ENCODE measurements around the gene HPD. TPM values are rescaled to one million over a fixed set of nuclear protein-coding genes. Genes with fewer than 3 reads are reported as not detected.
"Not testable (repeated sequence)": the region's sequence is repeated elsewhere in the genome, so short reads cannot be mapped to it uniquely, and the experiment has no call there.

The HPD gene
- total RNA-seq, 6 experiments from 2014 or later = 649 to 1,803 (median 1,080) TPM

GRCh38 chr12:121860257-121860656 lies 1.6 kb upstream of the HPD start:
- intact Hi-C loops (cut with DNase I) = no loop called here
- ATAC-seq = peak; percentile 42 to 63 (median 52)
- H3K36me3 ChIP-seq = peaks cover 0 to 11% (median 0%) of the 10 kb centered on the region in 4 donors
- peak overlapping the region in 2 of 3 donors; percentile 12 to 62 for H3K4me3 ChIP-seq
- TF ChIP-seq CTCF (IDR thresholded peaks at IDR 0.05) (no peak), POLR2A (IDR thresholded peaks at IDR 0.05) (peak; percentile 52)
- H3K27ac ChIP-seq = peak overlapping the region; percentile 89 to 98 (median 91)
- no peaks in the 10 kb centered on the region for H3K27me3 ChIP-seq
- no peaks in the 10 kb centered on the region for H3K9me3 ChIP-seq
- H3K4me1 ChIP-seq = peaks cover 0 to 43% (median 12%) of the 10 kb centered on the region in 4 donors
- no CpG with 5 or more reads among the region's 1 CpG for WGBS (ENCODE audit: insufficient coverage, low coverage, low lambda C conversion rate, missing lambda C conversion rate)
- DNase-seq = peak; percentile 52 to 89 (median 86)

- peak overlapping the region; percentile 39 to 62 (median 61) for H3K4me3 ChIP-seq
- DNase-seq = no peak
- H3K27me3 ChIP-seq = no peaks in the 10 kb centered on the region
- WGBS (ENCODE audit: insufficient coverage, low coverage, low lambda C conversion rate, missing lambda C conversion rate) = 47% methylated on average over 10 of the region's 10 CpGs
- peaks cover 0 to 30% (median 5%) of the 10 kb centered on the region in 4 donors for H3K36me3 ChIP-seq
- TF ChIP-seq CTCF (IDR thresholded peaks at IDR 0.05) = no peak
- intact Hi-C loops (cut with DNase I) = no loop called here
- H3K9me3 ChIP-seq = no peaks in the 10 kb centered on the region
- peak in 2 of 4 donors; percentile 0 to 1 for ATAC-seq
- peak overlapping the region; percentile 89 to 98 (median 91) for H3K27ac ChIP-seq
- H3K4me1 ChIP-seq = peaks cover 0 to 52% (median 12%) of the 10 kb centered on the region in 4 donors
Observed at GRCh38 chr12:121858318-121858661, 369 bp downstream of the HPD start.

GRCh38 chr12:121857322-121858246 lies 1.1 kb downstream of the HPD start:
- no peaks in the 10 kb centered on the region for H3K9me3 ChIP-seq
- peaks cover 0 to 49% (median 12%) of the 10 kb centered on the region in 4 donors for H3K4me1 ChIP-seq
- H3K4me3 ChIP-seq = peak overlapping the region; percentile 39 to 62 (median 61)
- intact Hi-C loops (cut with DNase I) = no loop called here
- WGBS (ENCODE audit: insufficient coverage, low coverage, low lambda C conversion rate, missing lambda C conversion rate) = 0% methylated on average over 1 of the region's 11 CpGs
- DNase-seq = peak; percentile 65 to 85 (median 83)
- H3K27ac ChIP-seq = peak overlapping the region; percentile 89 to 98 (median 91)
- H3K27me3 ChIP-seq = no peaks in the 10 kb centered on the region
- TF ChIP-seq POLR2A (IDR thresholded peaks at IDR 0.05) = peak; percentile 52
- TF ChIP-seq CTCF (IDR thresholded peaks at IDR 0.05) = no peak
- peaks cover 0 to 37% (median 7%) of the 10 kb centered on the region in 4 donors for H3K36me3 ChIP-seq
- ATAC-seq = peak; percentile 43 to 66 (median 56)

GRCh38 chr12:121852392-121852791 lies 6.3 kb downstream of the HPD start:
- peaks cover 0 to 18% (median 0%) of the 10 kb centered on the region in 4 donors for H3K4me1 ChIP-seq
- peaks cover 0 to 85% (median 24%) of the 10 kb centered on the region in 4 donors for H3K36me3 ChIP-seq
- H3K9me3 ChIP-seq; DNase-seq; H3K27ac ChIP-seq; H3K4me3 ChIP-seq; H3K27me3 ChIP-seq; intact Hi-C loops (cut with DNase I); ATAC-seq: not testable (repeated sequence)
- 50% methylated on average over 3 of the region's 3 CpGs for WGBS (ENCODE audit: insufficient coverage, low coverage, low lambda C conversion rate, missing lambda C conversion rate)

- no peaks in the 10 kb centered on the region for H3K9me3 ChIP-seq
- WGBS (ENCODE audit: insufficient coverage, low coverage, low lambda C conversion rate, missing lambda C conversion rate) = 66% methylated on average over 3 of the region's 13 CpGs
- no peak overlapping the region for H3K27ac ChIP-seq
- ATAC-seq (peak in 2 of 4 donors; percentile 8 to 16), DNase-seq (no peak)
- peaks cover 0 to 3% (median 0%) of the 10 kb centered on the region in 4 donors for H3K4me1 ChIP-seq
- H3K27me3 ChIP-seq = no peaks in the 10 kb centered on the region
- intact Hi-C loops (cut with DNase I) = no loop called here
- no peak overlapping the region for H3K4me3 ChIP-seq
- no peak for TF ChIP-seq CTCF (IDR thresholded peaks at IDR 0.05)
- no peak for TF ChIP-seq POLR2A (IDR thresholded peaks at IDR 0.05)
- H3K36me3 ChIP-seq = peaks cover 0 to 95% (median 33%) of the 10 kb centered on the region in 4 donors
Observed at GRCh38 chr12:121849665-121850064, 9.0 kb downstream of the HPD start.
